ENCODE data around the gene KCNA2. TPM values are rescaled to one million over a fixed set of nuclear protein-coding genes. Genes with fewer than 3 reads are reported as not detected.
A peak's percentile ranks its signal among the peaks of the same experiment; 100 is the strongest.

Gene KCNA2
- 1.3 TPM for polyA plus RNA-seq (2013, experiment 1 of 2)
- 0.61 TPM for polyA plus RNA-seq (2013, experiment 2 of 2)

DNA sequence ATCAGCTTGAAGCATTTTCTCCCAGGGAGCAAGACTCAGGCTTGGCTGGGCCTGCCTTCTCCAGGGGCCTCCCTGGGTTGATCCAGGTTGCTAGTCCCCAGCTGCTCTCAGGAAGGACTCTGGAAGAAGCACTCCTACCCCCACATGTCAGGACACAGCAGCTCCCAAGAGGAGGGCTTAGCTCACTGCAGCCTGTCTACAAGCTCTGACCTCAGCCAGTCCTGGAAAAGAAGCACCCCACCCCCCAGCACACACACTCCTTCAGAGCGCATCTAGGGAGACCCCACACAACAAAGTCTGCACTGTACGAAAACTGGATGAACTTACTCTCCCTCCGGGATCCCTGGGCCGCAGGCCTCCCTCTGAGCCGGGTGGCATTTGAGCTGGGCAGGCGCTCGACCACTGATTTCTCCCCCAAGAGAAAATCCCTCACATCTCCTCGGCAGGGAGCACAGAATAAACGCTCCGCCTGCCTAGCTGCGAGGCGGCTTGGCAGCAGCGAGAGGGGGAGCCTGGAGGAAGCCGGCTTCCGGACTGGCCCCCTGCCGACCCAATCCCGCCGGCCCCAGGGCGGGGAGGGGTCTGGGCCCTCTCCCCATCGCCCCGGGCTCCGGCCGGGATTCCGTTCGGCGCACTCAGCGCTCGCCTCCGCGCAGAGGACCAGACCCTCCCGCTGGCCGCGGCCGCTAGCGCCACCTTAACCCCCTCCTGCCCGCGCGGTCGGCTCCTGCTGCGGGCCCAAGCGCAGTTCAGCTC lies at the start of gene KCNA2:
KCNA2 (minus strand) TSS at position 458 of the 756 bp plus-strand sequence. CDS start 1,576 bp downstream, outside the sequence.
- H3K4me1 ChIP-seq (ENCODE audit: control insufficient read depth, insufficient read depth, low read length, poor library complexity, severe bottlenecking) = peaks cover 8% of the 10 kb centered on the region
- H3K4me3 ChIP-seq (ENCODE audit: extremely low read depth, insufficient read depth, low read length, poor library complexity, severe bottlenecking) = peak within 1 kb of the TSS; percentile 44
- WGBS, 2 experiments (ENCODE audit: insufficient coverage in 2 of 2) = 0 to 1% methylated on average over 21 to 31 of the region's 41 CpGs
- H3K36me3 ChIP-seq (ENCODE audit: control insufficient read depth, insufficient read depth, low read length) = peaks cover 2% of the 10 kb centered on the region
- H3K9me3 ChIP-seq (ENCODE audit: control insufficient read depth, low read length) = no peaks in the 10 kb centered on the region
- H3K27ac ChIP-seq (ENCODE audit: low read depth, low read length, severe bottlenecking) = peak within 1 kb of the TSS; percentile 3

DNA sequence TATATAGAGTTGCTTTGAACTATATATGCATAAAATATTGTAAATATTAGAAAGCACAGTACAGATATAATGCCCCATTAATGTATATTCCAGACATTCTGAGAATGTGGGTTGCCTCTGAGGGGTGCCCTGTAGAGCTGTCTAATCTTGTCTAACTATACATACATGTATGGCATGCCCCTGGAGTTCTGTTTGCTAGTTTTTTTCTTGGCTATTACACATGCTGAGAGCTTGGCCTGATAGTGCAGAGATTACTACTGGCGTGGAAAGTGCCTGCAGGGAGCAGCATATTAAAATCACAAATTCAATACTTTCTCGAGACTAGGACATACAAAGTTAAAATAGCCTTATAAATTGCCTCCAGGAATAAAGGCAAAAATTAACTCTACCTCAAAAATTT lies 44.5 kb upstream of the KCNA2 start:
- H3K36me3 ChIP-seq (ENCODE audit: control insufficient read depth, insufficient read depth, low read length) = no peaks in the 10 kb centered on the region
- WGBS, 2 experiments (ENCODE audit: insufficient coverage in 2 of 2) = 78 to 88% methylated on average over 1 to 2 of the region's 2 CpGs
- peaks cover 35% of the 10 kb centered on the region for H3K4me1 ChIP-seq (ENCODE audit: control insufficient read depth, insufficient read depth, low read length, poor library complexity, severe bottlenecking)
- H3K9me3 ChIP-seq (ENCODE audit: control insufficient read depth, low read length) = no peaks in the 10 kb centered on the region
- no peak overlapping the region for H3K4me3 ChIP-seq (ENCODE audit: extremely low read depth, insufficient read depth, low read length, poor library complexity, severe bottlenecking)
- no peak overlapping the region for H3K27ac ChIP-seq (ENCODE audit: low read depth, low read length, severe bottlenecking)

DNA sequence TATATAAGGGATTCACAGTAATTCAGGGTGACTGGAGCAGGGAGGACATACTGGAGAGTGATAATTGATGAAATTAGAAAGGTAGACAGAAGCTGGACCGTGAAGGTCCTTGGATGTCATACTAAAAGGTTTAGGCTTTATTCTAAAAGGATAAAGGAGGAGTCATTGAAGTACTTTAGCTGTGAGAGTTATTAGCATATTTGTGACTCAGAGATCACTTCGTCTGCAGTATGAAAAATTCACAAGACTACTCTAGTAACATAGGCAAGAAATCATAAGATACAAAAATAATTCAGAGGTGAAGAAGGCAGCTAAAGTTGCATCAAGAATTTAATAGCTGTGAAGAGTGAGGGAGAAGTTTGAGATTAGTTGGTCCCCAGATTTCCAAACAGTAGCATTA lies 42.3 kb upstream of the KCNA2 start:
- Histone ChIP-seq H3K36me3 (ENCODE audit: control insufficient read depth, insufficient read depth, low read length) (no peaks in the 10 kb centered on the region), H3K27ac (ENCODE audit: low read depth, low read length, severe bottlenecking) (no peak overlapping the region), H3K4me3 (ENCODE audit: extremely low read depth, insufficient read depth, low read length, poor library complexity, severe bottlenecking) (no peak overlapping the region), H3K9me3 (ENCODE audit: control insufficient read depth, low read length) (no peaks in the 10 kb centered on the region), H3K4me1 (ENCODE audit: control insufficient read depth, insufficient read depth, low read length, poor library complexity, severe bottlenecking) (peaks cover 53% of the 10 kb centered on the region)
- 68% methylated on average over 1 of the region's 2 CpGs; no CpG with 5 or more reads in 1 of the 2 experiments for WGBS, 2 experiments (ENCODE audit: insufficient coverage in 2 of 2)

DNA sequence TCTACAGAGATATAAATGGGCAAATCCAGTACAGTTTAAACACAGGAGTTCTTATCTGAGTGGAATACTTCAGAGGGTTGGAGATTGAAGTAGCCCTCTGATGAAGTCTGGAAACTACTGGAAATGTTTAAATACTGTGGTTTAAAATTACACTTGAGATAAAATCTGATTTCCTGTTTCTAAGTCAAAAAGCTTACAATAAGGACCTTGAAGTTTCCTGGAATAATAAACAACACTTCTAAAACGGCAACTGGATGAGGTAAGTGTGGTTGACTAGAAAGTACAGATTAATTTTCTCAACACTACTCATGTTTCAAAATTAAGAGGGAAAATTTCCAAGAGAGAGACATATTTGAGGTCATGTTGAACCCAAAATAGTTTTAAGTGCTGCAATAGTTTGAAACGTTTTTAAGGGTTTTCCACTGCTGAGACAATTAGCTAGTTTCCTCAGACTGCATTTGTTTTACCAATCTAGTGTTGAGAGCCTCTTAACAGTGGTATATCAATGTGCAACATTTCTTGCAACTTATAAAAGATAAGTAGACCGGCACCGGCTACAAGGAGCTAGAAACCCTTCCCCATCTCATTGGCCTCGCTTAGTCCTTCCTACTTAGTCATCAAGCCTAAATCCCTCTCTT lies 41.2 kb upstream of the KCNA2 start:
- H3K4me1 ChIP-seq (ENCODE audit: control insufficient read depth, insufficient read depth, low read length, poor library complexity, severe bottlenecking) = peaks cover 49% of the 10 kb centered on the region
- no peaks in the 10 kb centered on the region for H3K9me3 ChIP-seq (ENCODE audit: control insufficient read depth, low read length)
- peak overlapping the region; percentile 82 for H3K27ac ChIP-seq (ENCODE audit: low read depth, low read length, severe bottlenecking)
- no peaks in the 10 kb centered on the region for H3K36me3 ChIP-seq (ENCODE audit: control insufficient read depth, insufficient read depth, low read length)
- H3K4me3 ChIP-seq (ENCODE audit: extremely low read depth, insufficient read depth, low read length, poor library complexity, severe bottlenecking) = no peak overlapping the region
- 78 to 92% methylated on average over 4 of the region's 5 CpGs for WGBS, 2 experiments (ENCODE audit: insufficient coverage in 2 of 2)

DNA sequence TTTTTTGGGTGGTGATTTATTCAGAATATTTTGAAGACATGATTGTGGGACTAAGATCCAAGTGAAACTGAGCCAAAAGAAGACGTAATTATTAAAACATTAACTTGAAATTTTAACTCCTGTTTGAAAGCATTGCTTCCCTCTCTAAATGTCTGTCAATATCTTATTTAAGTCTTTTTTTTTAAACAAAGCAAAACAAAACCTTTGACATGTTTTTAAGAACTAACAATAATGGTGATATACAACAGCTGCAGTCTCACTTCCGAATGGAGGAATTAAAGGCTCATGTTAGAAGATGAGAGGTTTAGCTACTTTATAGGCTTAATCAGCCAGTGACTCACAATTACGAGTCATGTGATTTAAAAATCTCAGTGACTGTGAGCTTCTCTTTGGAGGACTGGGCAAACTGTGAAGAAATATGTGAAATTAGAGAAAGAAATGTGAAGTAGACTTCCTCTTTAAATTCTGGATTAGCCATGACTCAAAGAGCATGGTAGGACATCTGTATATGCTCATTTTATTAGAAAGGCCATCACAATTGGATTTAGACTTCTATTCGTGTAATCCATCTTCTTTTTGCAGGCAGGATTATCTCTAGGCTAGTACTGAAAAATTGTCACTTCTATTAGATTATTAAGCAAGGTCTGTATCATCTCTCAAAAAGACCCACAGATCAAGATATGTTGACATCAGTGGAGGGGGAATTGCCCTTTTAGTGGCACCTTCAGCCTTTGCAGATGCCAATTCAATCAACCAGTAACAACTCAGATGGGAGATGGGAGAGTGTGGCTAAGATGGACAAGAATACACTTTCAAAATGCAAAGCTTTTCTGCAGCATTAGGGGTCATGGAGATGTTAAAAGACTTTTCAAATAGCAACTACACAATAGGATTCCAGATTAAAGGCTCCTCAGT lies 39.9 kb upstream of the KCNA2 start:
- no peak overlapping the region for H3K4me3 ChIP-seq (ENCODE audit: extremely low read depth, insufficient read depth, low read length, poor library complexity, severe bottlenecking)
- 78 to 92% methylated on average over 1 to 2 of the region's 4 CpGs for WGBS, 2 experiments (ENCODE audit: insufficient coverage in 2 of 2)
- H3K27ac ChIP-seq (ENCODE audit: low read depth, low read length, severe bottlenecking) = peak overlapping the region; percentile 82
- H3K36me3 ChIP-seq (ENCODE audit: control insufficient read depth, insufficient read depth, low read length) = no peaks in the 10 kb centered on the region
- peaks cover 44% of the 10 kb centered on the region for H3K4me1 ChIP-seq (ENCODE audit: control insufficient read depth, insufficient read depth, low read length, poor library complexity, severe bottlenecking)
- H3K9me3 ChIP-seq (ENCODE audit: control insufficient read depth, low read length) = no peaks in the 10 kb centered on the region

DNA sequence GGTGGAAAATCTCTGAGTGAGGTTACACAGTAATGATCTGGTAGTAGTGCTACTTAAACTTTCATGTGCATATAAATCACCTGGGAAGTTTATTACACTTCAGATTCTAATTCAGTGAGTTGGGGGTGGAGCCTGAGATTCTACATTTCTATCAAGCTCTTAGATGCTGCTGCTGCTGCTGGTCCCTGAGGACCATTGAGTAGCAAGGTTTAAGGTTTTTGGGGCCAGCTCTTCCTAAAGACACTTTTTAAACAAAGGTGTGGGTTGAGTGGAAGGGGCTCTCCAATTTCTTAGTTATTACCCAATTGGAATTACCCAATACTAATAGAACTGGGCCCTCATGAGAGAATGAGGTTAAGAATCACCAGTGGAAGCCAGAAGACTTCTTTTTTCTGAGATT lies 39.1 kb upstream of the KCNA2 start:
- Histone ChIP-seq H3K9me3 (ENCODE audit: control insufficient read depth, low read length) (no peaks in the 10 kb centered on the region), H3K4me3 (ENCODE audit: extremely low read depth, insufficient read depth, low read length, poor library complexity, severe bottlenecking) (no peak overlapping the region), H3K4me1 (ENCODE audit: control insufficient read depth, insufficient read depth, low read length, poor library complexity, severe bottlenecking) (peaks cover 49% of the 10 kb centered on the region), H3K36me3 (ENCODE audit: control insufficient read depth, insufficient read depth, low read length) (no peaks in the 10 kb centered on the region), H3K27ac (ENCODE audit: low read depth, low read length, severe bottlenecking) (no peak overlapping the region)

DNA sequence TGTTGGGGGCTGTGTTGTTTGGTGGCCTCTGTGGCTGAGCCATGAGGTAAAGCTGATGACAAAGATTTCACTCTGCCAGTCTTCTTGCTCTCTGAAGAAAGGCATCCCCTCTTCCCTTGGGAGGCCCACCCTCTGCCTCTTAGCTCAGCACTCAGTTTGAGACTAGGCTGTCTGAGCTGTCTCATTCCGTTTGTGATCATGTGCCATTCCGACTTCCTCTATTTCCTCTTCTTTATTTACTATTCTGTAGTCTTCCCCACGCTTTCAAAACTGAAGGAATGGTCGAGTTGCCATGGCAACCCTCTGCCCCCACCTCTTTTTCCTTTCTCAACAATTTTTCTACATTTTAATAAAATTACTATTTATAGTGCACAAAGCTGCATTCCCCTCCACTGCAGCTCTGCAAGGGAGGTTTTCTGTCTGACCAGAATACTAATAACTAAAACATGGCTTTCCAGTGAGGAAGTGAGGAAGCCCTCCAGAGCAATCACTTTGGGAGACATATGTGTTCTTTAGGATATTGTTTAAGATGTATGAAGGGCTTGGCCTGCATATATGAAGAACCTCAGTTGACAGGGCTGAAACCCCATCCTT lies 37.8 kb upstream of the KCNA2 start:
- Histone ChIP-seq H3K36me3 (ENCODE audit: control insufficient read depth, insufficient read depth, low read length) (no peaks in the 10 kb centered on the region), H3K4me1 (ENCODE audit: control insufficient read depth, insufficient read depth, low read length, poor library complexity, severe bottlenecking) (peaks cover 56% of the 10 kb centered on the region), H3K27ac (ENCODE audit: low read depth, low read length, severe bottlenecking) (peak overlapping the region; percentile 51), H3K4me3 (ENCODE audit: extremely low read depth, insufficient read depth, low read length, poor library complexity, severe bottlenecking) (no peak overlapping the region), H3K9me3 (ENCODE audit: control insufficient read depth, low read length) (no peaks in the 10 kb centered on the region)
- 52 to 57% methylated on average over 1 to 3 of the region's 4 CpGs for WGBS, 2 experiments (ENCODE audit: insufficient coverage in 2 of 2)

DNA sequence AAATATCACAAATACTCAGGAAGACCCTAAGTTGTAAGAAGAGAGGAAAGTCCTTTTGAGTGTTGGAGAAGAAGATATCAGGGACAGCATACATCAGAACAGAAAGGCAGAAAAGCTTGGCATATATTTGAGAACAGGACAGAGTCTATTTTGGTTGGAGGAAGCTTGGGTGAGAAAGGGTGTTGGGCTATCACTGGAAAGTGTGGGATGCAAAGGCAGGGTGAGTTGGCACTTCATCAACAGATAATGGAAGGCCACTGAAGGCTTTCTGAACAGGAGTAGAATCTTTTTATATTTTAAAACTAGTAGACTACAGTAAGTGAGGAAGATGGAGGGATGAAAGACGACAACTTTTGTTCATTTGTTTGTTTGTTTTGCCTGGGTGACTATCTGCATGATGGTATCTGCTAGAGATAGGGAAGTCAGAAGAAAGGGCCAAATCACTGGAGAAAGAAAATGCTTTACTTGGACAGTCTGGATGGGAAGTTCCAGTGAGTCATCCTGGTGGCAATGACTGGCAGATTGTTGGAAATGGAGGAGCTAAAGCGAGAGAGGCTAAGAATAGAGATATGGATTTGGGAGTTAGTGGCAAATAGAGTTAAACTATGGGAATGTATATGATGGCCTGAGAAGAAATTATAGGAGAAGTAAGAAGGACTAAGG lies 33.7 kb upstream of the KCNA2 start:
- peaks cover 32% of the 10 kb centered on the region for H3K4me1 ChIP-seq (ENCODE audit: control insufficient read depth, insufficient read depth, low read length, poor library complexity, severe bottlenecking)
- whole genome bisulfite sequencing, 2 experiments (ENCODE audit: insufficient coverage in 2 of 2) = 69 to 75% methylated on average over 2 of the region's 2 CpGs
- no peak overlapping the region for H3K4me3 ChIP-seq (ENCODE audit: extremely low read depth, insufficient read depth, low read length, poor library complexity, severe bottlenecking)
- peak overlapping the region; percentile 86 for H3K27ac ChIP-seq (ENCODE audit: low read depth, low read length, severe bottlenecking)
- no peaks in the 10 kb centered on the region for H3K9me3 ChIP-seq (ENCODE audit: control insufficient read depth, low read length)
- no peaks in the 10 kb centered on the region for H3K36me3 ChIP-seq (ENCODE audit: control insufficient read depth, insufficient read depth, low read length)

DNA sequence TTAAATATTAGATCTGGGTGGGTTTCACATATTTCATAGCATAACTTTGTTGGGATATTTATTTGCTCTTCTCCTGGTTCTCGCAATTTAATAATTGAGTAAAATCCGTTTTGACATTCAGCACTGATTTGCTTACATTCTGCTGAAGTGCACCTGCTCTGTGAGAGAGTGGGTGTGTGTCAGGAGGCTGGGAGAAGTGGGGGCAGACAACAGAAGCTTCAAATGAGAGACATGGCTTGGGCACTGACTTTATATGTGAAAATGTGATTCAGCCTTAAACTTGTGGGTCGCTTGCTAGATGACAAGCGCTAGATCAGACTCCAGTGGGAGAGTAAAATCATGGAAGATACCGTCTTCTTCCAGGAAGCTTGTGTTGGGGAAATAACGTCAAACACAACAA lies 32.4 kb upstream of the KCNA2 start:
- no peaks in the 10 kb centered on the region for H3K36me3 ChIP-seq (ENCODE audit: control insufficient read depth, insufficient read depth, low read length)
- H3K4me1 ChIP-seq (ENCODE audit: control insufficient read depth, insufficient read depth, low read length, poor library complexity, severe bottlenecking) = peaks cover 24% of the 10 kb centered on the region
- no peak overlapping the region for H3K27ac ChIP-seq (ENCODE audit: low read depth, low read length, severe bottlenecking)
- no peaks in the 10 kb centered on the region for H3K9me3 ChIP-seq (ENCODE audit: control insufficient read depth, low read length)
- no peak overlapping the region for H3K4me3 ChIP-seq (ENCODE audit: extremely low read depth, insufficient read depth, low read length, poor library complexity, severe bottlenecking)
- 79 to 94% methylated on average over 2 to 5 of the region's 6 CpGs for WGBS, 2 experiments (ENCODE audit: insufficient coverage in 2 of 2)

DNA sequence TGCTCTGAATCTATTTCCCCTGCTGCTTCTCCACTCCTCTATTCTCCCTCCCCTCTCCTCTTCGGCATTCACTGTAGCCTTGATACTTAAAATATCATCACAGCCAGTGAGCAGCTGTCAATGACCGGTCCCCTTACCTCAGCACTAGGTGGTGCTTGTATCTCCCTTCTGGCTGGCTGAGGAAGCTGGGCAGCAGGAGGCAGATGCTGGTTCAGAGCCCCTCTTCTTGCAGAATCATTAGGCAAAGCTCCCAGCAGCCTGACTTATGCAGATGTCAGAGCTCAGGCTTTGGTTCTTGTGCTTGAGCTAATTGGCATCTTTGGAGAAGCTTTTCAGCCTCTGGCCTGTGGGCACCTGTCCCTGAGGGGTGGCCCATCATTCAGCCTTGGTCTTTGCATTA lies 31.9 kb upstream of the KCNA2 start:
- 71 to 88% methylated on average over 2 of the region's 2 CpGs for WGBS, 2 experiments (ENCODE audit: insufficient coverage in 2 of 2)
- Histone ChIP-seq H3K27ac (ENCODE audit: low read depth, low read length, severe bottlenecking) (no peak overlapping the region), H3K4me1 (ENCODE audit: control insufficient read depth, insufficient read depth, low read length, poor library complexity, severe bottlenecking) (peaks cover 20% of the 10 kb centered on the region), H3K9me3 (ENCODE audit: control insufficient read depth, low read length) (no peaks in the 10 kb centered on the region), H3K4me3 (ENCODE audit: extremely low read depth, insufficient read depth, low read length, poor library complexity, severe bottlenecking) (no peak overlapping the region), H3K36me3 (ENCODE audit: control insufficient read depth, insufficient read depth, low read length) (no peaks in the 10 kb centered on the region)
